Hypothalamus (tissue), 51 donors: ENCODE results near the gene PTPRN2.
"Not testable (repeated sequence)": the region's sequence is repeated elsewhere in the genome, so short reads cannot be mapped to it uniquely, and the experiment has no call there.

Source experiments
- DNase-seq, 51 donors: peaks; one replicate each; lab custom pipeline; 2025; lab: John Stamatoyannopoulos, UW

Gene PTPRN2

DNA sequence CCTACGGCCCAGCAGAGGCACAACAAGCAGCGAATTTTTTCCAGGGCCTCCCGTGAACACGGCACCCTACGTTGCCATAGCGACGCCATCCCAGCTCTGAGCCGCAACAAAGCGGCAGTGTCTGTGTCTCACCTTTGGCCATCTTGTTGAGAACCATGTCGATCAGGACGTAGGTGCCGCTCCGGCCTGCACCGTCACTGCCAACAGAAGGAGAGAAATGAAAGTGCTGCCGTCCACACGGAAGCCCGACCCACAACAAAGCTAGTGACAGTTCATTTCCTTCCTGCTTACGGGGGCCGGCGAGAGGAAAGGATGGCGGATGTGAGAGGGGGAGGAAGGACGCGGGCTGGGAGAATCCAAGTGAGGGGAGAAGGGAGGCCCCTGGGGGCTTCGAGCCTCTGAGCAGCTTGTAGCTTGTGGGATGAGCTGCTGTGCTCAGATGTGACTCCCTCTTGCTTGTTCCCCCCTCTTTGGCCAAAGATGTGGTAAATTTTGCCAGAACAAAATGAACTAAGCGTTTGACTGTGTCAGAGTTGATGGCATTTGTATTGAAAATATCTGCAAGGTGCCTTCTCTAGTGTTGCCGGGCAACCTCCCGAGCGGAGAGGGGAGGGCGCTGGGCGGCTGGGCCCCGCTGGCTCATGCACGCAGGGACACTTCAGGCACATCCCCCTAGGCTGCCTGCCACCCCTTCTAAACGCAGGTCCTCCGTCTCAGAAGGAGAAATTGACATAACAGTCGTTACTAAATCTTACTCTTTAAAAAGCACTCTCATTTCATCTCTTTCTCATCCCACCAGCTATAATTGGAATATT, 1018.6 kb downstream of the PTPRN2 start:
- DNase-seq = peak in 44 of 51 donors; percentile 6 to 77 (median 42)

DNA sequence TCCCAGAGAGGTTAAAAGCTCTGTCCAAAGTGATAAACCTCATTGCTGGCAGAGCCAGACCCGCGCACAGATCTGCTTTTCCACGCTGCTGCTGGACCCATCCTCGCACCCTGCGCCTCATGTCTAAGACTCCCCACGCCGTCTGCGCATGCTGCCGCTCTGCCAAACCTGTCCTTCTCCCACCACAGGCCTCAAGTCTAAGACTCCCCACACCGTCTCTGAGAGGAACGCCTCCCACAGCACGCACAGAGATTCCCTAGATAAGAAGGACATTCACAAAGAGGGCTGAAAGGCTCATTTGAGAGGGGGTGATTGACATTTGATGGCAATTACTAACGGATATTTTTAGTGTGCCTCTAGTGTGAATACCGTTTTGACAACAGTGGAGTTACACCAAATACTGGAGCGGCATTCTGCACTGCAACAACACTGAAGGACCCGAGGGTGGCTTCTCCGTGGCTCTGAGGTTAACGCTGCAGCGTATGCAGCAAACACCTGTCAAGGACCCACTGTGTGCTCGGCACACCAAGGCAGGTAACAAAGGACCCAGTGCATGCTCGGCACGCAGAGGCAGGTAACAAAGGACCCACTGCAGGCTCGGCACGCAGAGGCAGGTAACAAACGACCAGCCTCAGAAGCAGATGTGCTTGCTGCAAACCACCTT, 1019.4 kb downstream of the PTPRN2 start:
- DNase-seq = no peak

DNA sequence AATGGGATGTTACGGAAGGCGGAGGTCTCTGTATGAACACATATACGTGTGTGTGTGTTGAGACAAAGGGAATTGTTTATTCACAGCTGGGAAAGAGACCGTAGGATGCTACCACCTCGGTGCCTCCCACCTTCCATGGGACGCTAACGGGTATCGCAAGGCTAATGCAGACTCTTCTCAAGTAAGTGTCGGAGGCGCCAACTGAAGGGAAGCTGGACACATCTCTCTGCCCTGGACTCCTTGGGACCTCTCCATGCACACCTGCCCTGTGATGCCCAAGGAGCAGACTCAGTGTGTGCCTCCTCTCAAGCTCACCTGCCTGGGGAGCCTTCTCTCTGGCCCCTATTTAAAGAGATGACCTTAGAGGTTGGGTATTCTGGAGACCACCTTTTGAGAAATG, 1020.0 kb downstream of the PTPRN2 start:
- DNase-seq = no peak

DNA sequence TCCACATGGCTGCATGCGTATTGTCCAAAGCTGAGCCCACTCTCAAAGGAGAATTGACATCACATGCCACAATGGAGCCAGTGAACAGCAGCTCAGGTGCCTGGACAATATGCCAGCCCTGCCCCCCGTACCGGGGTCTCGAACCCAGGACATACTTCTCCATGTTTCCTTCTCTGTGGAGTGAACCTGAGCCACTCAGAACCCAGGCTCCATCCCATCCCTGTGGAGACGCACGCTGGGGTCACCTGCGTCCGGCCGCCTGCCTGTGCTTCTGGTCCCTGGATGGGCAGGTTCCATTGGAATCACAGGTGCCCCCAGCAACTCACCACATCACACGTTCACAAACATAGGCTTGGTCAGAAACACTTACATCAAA, 1021.0 kb downstream of the PTPRN2 start:
- no peak for DNase-seq

DNA sequence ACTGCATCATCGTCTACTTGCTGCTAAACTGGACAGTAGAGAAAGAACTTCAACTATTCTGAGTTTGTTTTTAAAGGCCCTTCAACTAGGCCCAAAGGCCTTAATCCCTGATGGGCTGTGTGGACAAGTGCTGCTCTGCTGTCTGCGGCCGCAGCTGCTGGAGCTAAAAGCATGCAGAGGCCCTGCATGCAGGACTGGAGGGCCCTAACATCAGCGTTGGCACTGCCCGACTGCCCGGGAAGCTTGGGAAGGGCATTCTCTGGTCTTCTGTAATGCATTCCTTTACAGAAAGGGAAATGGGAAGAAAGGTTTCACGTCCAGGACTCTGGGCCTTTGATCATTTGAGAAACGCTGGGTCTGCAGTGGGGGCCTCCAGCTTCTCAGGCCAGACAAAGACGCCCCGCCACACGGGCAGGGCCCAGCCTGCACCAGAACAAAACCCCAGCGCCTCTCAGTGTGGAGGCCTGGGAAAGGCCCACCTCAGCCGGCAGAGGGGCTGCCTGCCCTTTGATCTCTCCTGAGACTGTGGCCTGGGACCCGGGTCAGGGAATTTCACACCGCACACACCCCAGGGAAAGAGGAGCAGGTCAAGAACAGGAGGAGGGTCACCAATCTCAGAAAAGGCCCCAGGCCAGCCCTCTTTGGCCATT, 1021.5 kb downstream of the PTPRN2 start:
- no peak for DNase-seq

DNA sequence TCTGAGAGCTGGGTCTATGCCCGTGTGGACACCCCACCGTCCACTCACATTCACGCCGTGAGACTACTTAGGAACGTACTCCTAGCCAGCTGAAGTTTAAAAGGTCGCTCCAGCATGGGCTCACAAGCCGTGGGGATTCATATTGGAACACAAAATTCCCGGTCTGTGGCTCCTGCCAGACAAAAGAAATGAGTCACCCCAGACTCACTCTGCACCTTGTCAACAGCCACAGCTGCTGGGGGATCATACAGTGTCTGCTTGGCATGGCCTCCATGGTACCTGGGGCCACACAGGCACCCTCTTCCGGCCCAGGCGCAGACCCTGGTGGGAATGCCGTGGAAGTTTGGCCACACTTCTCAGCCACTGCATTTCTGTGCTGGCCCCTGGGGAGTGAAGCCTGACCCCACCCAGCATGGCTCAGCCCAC, 1022.4 kb downstream of the PTPRN2 start:
- no peak for DNase-seq

DNA sequence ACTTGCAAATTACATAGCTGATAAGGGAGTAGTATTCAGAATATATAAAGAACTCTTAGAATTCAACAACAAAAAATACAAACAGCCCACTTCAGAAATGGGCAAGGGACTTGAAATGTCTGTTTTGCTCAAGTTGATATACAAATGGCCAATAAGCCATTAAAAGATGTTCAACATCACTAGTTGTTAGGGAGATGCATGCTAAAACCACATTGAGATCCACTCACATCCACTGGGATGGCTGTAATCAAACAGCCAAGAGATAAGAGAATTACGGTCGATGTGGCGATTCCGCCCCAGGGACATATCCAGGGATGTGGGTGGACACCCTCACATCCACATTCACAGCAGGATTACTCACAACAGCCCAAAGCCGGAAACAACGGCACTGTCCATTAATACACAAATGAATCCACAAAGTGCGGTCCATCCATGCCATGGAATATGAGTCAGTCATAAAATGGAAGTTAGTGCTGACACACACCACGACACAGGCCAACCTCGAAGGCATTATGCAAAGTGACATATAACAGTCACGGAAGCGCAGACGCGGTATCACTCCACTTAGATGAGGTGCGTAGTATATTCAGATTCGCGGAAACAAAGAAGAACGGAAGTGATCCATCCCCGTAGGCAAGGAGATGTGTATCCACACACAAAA, 1023.0 kb downstream of the PTPRN2 start:
- no peak for DNase-seq

DNA sequence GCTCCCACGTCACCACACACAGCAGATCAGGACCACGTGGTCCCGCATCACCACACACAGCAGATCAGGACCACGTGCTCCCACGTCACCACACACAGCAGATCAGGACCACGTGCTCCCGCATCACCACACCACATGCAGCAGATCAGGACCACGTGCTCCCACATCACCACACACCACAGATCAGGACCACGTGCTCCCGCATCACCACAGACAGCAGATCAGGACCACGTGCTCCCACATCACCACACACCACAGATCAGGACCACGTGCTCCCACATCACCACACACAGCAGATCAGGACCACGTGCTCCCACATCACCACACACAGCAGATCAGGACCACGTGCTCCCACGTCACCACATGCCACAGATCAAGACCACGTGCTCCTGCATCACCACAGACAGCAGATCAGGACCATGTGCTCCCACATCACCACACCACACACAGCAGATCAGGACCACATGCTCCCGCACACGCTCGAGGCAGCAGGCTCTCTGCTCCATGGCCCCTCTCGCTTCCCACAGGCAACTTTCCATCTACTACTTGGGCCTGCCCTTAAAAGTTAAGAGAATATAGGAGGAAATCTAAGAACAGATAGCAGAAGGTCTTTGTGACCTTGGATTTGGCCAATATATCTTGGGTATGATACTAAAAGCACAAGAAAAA, 1024.0 kb downstream of the PTPRN2 start:
- DNase-seq = not testable (repeated sequence)

DNA sequence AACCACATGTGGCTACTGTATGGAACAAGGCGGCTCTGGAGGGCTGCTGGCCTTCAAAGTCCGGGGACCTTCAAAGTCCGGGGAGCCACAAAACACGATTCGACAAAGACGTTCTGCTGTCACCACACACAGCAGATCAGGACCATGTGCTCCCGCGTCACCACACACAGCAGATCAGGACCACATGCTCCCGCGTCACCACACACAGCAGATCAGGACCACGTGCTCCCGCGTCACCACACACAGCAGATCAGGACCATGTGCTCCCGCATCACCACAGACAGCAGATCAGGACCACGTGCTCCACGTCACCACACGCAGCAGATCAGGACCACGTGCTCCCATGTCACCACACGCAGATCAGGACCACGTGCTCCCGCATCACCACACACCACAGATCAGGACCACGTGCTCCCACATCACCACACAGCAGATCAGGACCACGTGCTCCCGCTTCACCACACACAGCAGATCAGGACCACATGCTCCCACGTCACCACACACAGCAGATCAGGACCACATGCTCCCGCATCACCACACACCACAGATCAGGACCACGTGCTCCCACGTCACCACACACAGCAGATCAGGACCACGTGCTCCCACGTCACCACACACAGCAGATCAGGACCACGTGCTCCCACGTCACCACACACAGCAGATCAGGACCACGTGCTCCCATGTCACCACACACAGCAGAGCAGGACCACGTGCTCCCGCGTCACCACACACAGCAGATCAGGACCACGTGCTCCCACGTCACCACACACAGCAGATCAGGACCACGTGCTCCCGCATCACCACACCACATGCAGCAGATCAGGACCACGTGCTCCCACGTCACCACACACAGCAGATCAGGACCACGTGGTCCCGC, 1024.9 kb downstream of the PTPRN2 start:
- DNase-seq = not testable (repeated sequence)

DNA sequence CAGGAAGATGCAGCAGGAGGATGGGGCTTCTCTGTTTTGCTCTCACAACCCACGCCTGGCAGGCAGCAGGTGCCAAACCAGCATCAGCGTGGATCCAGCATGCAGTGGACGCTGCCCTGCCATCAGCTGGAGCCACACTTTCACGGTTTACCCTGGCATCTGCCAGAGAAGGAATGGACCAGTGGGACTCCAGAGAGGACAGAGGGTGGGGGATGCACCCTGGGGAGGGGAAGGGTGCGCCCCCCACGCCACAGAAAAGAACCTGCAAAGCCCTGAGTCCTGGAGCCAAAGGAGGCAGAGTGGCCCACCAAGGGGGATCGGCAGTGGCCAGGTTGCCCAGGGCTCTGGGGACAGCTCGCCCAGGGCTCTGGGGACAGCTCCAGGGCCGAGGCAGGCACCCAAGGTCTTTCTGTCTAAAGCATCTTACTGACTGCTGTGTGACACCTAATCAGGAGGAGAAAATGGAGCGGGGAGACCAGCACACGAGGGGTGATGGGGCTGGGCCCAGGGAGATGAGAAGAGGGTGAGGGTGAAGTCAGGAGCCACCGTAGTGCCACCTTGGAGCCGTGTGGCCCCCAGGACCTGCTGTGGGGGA, 1025.7 kb downstream of the PTPRN2 start:
- DNase-seq = no peak

DNA sequence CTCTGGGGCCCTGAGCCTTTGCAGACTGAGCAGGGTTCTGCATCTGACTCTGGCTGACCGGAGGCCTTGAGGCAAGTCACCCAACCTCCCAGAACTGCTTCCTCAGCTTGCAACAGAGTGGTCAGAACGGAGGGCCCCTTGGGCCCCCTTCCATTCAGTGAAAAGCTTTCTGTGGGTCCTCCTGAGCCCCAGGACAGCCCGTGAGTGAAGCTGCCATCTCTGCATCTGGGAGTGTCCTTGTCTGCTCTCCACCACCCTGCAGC, 1026.2 kb downstream of the PTPRN2 start:
- DNase-seq = no peak

DNA sequence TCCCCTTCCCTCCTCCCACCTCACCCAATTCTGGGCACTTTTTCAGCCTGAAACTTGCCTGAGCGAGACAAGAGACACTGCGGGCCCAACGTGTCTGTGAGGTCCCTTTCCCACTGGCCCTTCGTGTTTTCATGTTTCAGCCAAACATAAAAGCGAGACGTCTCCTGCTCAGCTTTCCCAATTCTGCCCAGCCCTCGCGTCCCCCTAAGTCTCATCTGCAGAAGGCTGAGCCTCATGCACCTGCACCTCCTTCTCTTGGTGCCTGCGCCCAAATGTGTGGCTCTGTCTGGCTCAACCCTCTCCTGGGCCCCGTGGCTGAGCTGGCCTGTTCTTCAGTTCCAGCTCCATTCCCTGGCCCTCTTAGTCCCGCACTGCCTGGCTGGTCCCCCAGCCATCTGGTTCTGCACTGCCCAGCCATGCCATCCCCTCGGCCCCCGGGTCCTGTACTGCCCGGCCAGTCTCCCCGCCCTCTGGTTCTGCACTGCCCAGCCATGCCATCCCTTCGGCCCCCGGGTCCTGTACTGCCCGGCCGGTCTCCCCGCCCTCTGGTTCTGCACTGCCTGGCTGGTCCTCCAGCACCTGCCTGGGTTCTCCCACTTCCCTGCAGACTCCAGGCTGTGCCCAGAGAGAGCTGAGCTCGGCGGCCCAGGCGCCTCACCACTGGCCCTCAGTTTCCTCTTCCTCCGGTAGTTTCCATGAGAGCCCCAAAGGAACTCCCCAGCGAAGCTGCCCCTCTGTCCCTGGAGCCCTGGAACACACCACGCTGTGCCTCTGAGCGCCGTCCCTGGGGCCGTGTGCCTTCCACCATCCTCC, 1026.7 kb downstream of the PTPRN2 start:
- no peak for DNase-seq

DNA sequence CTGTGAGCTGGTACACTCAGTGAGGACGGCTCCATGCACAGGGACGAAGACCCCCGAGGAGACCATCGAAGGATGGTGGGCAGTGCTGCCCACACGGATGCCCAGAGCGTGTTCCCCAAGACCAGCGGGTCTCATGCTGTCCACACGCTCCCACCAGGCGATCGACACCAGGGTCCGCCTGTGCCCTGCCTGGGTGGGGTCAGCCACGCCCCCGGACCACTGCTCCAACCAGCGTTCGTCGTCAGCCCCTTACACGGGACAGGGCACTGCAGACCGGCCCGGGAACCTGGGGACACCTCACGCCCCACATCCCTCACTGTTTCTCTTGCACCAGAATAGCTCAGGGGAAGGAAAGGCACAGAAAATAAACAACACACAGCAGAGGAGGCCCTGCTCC, 1027.4 kb downstream of the PTPRN2 start:
- no peak for DNase-seq

DNA sequence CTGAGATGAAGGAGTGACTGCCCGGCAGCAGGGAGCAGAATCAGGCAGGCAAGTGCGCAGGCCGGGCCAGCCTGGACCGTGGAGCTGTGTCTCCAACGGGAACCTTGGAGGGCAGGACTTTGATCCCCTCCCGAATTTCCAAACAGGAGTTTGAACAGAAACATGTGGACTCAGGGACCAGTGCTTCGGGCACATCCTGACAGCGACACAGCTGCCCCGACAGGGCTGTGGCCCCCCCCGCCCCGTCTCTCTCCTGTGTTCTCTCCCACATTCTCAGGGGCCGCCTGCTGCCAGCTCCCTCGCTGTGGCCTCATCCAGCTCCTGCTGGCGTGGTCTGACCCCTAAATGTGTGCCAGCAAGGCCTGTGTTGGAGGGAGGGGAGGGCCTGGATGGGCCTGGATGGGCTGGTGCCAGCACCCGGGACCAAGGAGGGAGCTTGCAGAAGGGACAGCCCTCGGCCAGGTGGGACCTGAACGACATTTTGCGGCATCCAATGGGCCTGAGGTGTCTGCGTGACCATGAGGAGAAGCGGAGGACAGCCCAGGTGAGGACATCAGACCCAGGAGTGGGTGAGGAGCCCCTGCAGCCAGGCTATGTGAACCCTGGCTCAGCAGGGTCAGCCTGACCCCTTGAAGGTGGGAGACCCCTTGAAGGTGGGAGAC, 1027.9 kb downstream of the PTPRN2 start:
- DNase-seq = no peak

DNA sequence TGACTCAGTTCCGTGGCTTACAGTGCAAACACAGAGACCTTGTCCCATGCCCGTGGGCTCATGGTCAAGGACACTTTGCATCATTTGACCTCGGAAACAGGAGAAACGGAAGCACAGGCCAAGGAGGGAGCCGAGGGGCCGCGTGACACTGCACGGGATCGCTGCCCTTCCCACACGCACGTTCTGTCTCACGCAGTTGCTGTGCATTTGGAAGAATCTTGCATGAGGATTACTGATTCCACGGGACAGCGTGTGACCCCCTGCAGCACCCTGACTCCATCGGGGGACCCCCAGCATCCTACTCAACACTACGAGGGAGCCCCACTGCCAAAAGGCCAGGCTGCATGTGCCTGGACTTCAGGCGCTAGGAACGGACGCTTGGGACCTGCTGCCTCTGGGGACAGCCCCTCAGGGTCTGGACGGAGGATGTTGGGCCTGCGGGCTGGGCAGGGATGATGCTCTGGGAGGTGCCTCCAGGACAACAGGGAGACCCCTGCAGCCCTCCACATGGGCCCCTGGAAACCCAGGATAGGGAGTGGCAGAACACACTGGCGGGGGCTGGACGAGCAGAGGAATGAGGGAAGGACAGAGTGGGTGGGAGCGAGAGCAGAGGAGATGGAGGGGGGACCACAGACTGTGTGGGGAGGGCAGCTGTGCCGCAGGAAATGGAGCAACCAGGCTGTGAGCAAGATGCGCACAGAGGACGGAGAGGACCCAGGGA, 1028.6 kb downstream of the PTPRN2 start:
- no peak for DNase-seq

DNA sequence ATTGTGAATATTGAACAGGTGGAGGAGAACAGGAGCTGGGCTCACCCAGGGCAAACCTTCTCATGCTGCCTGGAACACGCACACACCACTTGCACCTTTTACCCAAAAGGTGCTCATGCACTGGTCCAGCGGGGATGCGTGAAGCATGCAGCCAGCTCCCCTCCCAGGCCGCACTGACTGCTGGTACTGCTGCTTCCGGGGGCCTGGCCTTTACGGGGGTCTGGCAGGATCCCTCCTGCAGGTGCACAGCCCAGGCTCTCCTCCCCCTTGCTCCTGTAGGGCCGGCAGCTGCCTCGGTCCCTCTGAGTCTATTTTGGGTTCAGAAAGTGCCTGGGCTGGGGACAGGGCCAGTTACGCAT, 1029.1 kb downstream of the PTPRN2 start:
- no peak for DNase-seq

DNA sequence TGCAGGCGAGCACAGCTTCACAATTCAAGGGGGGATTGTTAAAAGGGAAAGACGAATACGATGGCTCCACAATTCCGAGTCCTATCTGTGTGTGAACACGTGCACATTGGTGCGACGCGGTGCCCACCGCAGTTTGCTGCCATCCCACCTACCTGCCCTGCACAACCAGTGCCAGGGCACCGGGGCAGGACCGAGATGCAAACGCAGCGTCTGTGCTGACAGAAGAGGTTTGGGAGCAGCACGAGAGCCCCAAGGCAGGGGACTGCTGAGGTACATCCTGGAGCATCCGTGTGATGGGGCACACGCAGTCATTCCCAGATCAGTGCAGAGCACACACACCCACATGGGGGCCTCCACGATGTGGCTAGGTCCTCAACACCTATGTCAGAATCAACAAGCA, 1029.6 kb downstream of the PTPRN2 start:
- DNase-seq = no peak

DNA sequence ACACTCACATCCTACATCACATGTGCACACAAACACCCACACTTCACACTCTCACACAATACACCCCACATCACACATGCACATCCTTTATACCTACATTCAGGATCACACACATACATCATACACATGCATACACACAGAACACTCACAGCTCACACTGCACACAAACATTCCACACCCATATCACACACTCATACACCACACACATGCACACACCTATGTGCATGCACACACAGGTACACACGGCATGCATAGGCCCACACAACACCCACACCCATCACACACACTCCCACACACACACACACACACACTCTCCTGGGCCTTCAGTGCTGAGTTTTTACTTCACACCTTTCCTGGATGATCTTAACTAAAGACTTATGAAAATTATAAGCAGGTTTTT, 1030.4 kb downstream of the PTPRN2 start:
- DNase-seq = no peak
